Stimulated activated naive B cell treated with anti-CD40 and anti-IgM and Interleukin-4, amounts not matched to agents 10 μg/mL and 1 μg/mL and 100 μg/mL, for 72 hours (primary cell): ENCODE results near the gene TBXAS1.

Experiments used
- ATAC-seq, 2 donors: fragments of 150-1000 bp; cut with Tn5 transposase; replicated peaks; 2 replicates each; pipeline ENCODE4 v1.10.0; 2021; ENCODE audit warnings: moderate library complexity in 1 of 2
- DNase-seq: peaks from one replicate; pipeline ENCODE4 v3.0.0; 2021
- H3K27ac Mint-ChIP-seq: one replicate; pipeline ENCODE4 v1.8.0; 2022; ENCODE audit warnings: mild to moderate bottlenecking, mixed read lengths
- H3K27me3 Mint-ChIP-seq, 2 donors: one replicate each; pipeline ENCODE4 v1.8.0; 2022; ENCODE audit warnings: mixed read lengths in 2 of 2
- H3K36me3 Mint-ChIP-seq, 2 donors: one replicate each; pipeline ENCODE4 v1.8.0; 2022; ENCODE audit warnings: mixed read lengths in 2 of 2, mild to moderate bottlenecking in 1 of 2
- H3K4me1 Mint-ChIP-seq, 2 donors: one replicate each; pipeline ENCODE4 v1.8.0; 2022; ENCODE audit warnings: mixed read lengths in 2 of 2, mild to moderate bottlenecking in 1 of 2
- H3K4me3 Mint-ChIP-seq, 2 donors: one replicate each; pipeline ENCODE4 v1.8.0; 2022; ENCODE audit warnings: mild to moderate bottlenecking in 2 of 2, mixed read lengths in 2 of 2, moderate library complexity in 1 of 2
- H3K9me3 Mint-ChIP-seq, 2 donors: one replicate each; pipeline ENCODE4 v1.8.0; 2022; ENCODE audit warnings: mixed read lengths in 2 of 2, mild to moderate bottlenecking in 1 of 2

The TBXAS1 gene

GRCh38 chr7:139936760-139937310 is 107.8 kb downstream of the TBXAS1 start:
- Mint-ChIP-seq H3K4me1 (peaks cover 22 to 26% of the 10 kb centered on the region in 2 donors), H3K9me3 (no peaks in the 10 kb centered on the region), H3K27ac (peak overlapping the region; percentile 71), H3K4me3 (no peak overlapping the region), H3K36me3 (no peaks in the 10 kb centered on the region), H3K27me3 (peaks cover 0 to 3% of the 10 kb centered on the region in 2 donors)
- DNase-seq (no peak), ATAC-seq (peak; percentile 63 to 65)

GRCh38 chr7:139937715-139938114 is 108.7 kb downstream of the TBXAS1 start:
- peak overlapping the region; percentile 14 for H3K27ac Mint-ChIP-seq
- no peaks in the 10 kb centered on the region for H3K9me3 Mint-ChIP-seq
- no peaks in the 10 kb centered on the region for H3K36me3 Mint-ChIP-seq
- peak; percentile 40 to 64 for ATAC-seq
- H3K4me3 Mint-ChIP-seq, result peak overlapping the region; percentile 2 to 21
- peaks cover 0 to 3% of the 10 kb centered on the region in 2 donors for H3K27me3 Mint-ChIP-seq
- H3K4me1 Mint-ChIP-seq, result peaks cover 23 to 26% of the 10 kb centered on the region in 2 donors
- DNase-seq, result no peak

- peaks cover 8 to 12% of the 10 kb centered on the region in 2 donors for H3K36me3 Mint-ChIP-seq
- ATAC-seq (peak; percentile 31 to 38), DNase-seq (no peak)
- peaks cover 26 to 28% of the 10 kb centered on the region in 2 donors for H3K4me1 Mint-ChIP-seq
- no peak overlapping the region for H3K4me3 Mint-ChIP-seq
- peaks cover 0 to 9% of the 10 kb centered on the region in 2 donors for H3K27me3 Mint-ChIP-seq
- H3K9me3 Mint-ChIP-seq, result peaks cover 6 to 7% of the 10 kb centered on the region in 2 donors
- no peak overlapping the region for H3K27ac Mint-ChIP-seq
Measured at GRCh38 chr7:139940866-139941265, 111.8 kb downstream of the TBXAS1 start.

- DNase-seq (no peak), ATAC-seq (no peak)
- no peak overlapping the region for H3K4me3 Mint-ChIP-seq
- peaks cover 7 to 9% of the 10 kb centered on the region in 2 donors for H3K9me3 Mint-ChIP-seq
- H3K27me3 Mint-ChIP-seq, result peaks cover 0 to 9% of the 10 kb centered on the region in 2 donors
- H3K36me3 Mint-ChIP-seq, result peaks cover 9 to 12% of the 10 kb centered on the region in 2 donors
- peaks cover 28 to 29% of the 10 kb centered on the region in 2 donors for H3K4me1 Mint-ChIP-seq
- H3K27ac Mint-ChIP-seq, result no peak overlapping the region
Measured at GRCh38 chr7:139941421-139941820, 112.4 kb downstream of the TBXAS1 start.

GRCh38 chr7:139941866-139942265 is 112.8 kb downstream of the TBXAS1 start:
- DNase-seq, result no peak
- Mint-ChIP-seq H3K4me3 (no peak overlapping the region), H3K36me3 (peaks cover 13 to 15% of the 10 kb centered on the region in 2 donors), H3K27ac (no peak overlapping the region), H3K4me1 (peaks cover 27% of the 10 kb centered on the region in 2 donors), H3K9me3 (peaks cover 8 to 12% of the 10 kb centered on the region in 2 donors), H3K27me3 (peaks cover 0 to 9% of the 10 kb centered on the region in 2 donors)
- ATAC-seq, result no peak

GRCh38 chr7:139942636-139943035 is 113.6 kb downstream of the TBXAS1 start:
- DNase-seq (no peak), ATAC-seq (no peak)
- Mint-ChIP-seq H3K4me3 (no peak overlapping the region), H3K9me3 (peaks cover 11 to 15% of the 10 kb centered on the region in 2 donors), H3K4me1 (peaks cover 19 to 23% of the 10 kb centered on the region in 2 donors), H3K27me3 (peaks cover 0 to 9% of the 10 kb centered on the region in 2 donors), H3K36me3 (peaks cover 16 to 17% of the 10 kb centered on the region in 2 donors), H3K27ac (no peak overlapping the region)

- no peak overlapping the region for H3K27ac Mint-ChIP-seq
- H3K9me3 Mint-ChIP-seq, result peaks cover 11 to 15% of the 10 kb centered on the region in 2 donors
- H3K36me3 Mint-ChIP-seq, result peaks cover 16 to 17% of the 10 kb centered on the region in 2 donors
- H3K27me3 Mint-ChIP-seq, result peaks cover 0 to 9% of the 10 kb centered on the region in 2 donors
- H3K4me3 Mint-ChIP-seq, result no peak overlapping the region
- no peak for ATAC-seq
- H3K4me1 Mint-ChIP-seq, result peaks cover 12 to 17% of the 10 kb centered on the region in 2 donors
- no peak for DNase-seq
Measured at GRCh38 chr7:139943401-139943800, 114.3 kb downstream of the TBXAS1 start.

GRCh38 chr7:139944248-139944647 is 115.2 kb downstream of the TBXAS1 start:
- no peak overlapping the region for H3K27ac Mint-ChIP-seq
- no peak for DNase-seq

GRCh38 chr7:139946533-139946932 is 117.5 kb downstream of the TBXAS1 start:
- Mint-ChIP-seq H3K27ac (no peak overlapping the region), H3K36me3 (peaks cover 17% of the 10 kb centered on the region in 2 donors), H3K4me3 (no peak overlapping the region), H3K27me3 (peaks cover 0 to 6% of the 10 kb centered on the region in 2 donors), H3K4me1 (peaks cover 6 to 7% of the 10 kb centered on the region in 2 donors), H3K9me3 (peaks cover 11 to 15% of the 10 kb centered on the region in 2 donors)
- ATAC-seq (no peak), DNase-seq (no peak)

More at GRCh38 chr7:139944248-139944647, 115.2 kb downstream of the TBXAS1 start:
- Mint-ChIP-seq H3K36me3 (peaks cover 16 to 17% of the 10 kb centered on the region in 2 donors), H3K4me1 (peaks cover 6 to 14% of the 10 kb centered on the region in 2 donors), H3K4me3 (no peak overlapping the region), H3K27me3 (peaks cover 0 to 9% of the 10 kb centered on the region in 2 donors), H3K9me3 (peaks cover 11 to 15% of the 10 kb centered on the region in 2 donors)
- ATAC-seq, result no peak

- Mint-ChIP-seq H3K4me3 (no peak overlapping the region), H3K27ac (no peak overlapping the region), H3K4me1 (peaks cover 5 to 6% of the 10 kb centered on the region in 2 donors), H3K9me3 (peaks cover 11 to 15% of the 10 kb centered on the region in 2 donors), H3K27me3 (peaks cover 0 to 6% of the 10 kb centered on the region in 2 donors), H3K36me3 (peaks cover 17% of the 10 kb centered on the region in 2 donors)
- ATAC-seq (no peak), DNase-seq (no peak)
Measured at GRCh38 chr7:139947021-139947420, 118.0 kb downstream of the TBXAS1 start.

- H3K27ac Mint-ChIP-seq, result no peak overlapping the region
- ATAC-seq, result no peak
- peaks cover 11 to 15% of the 10 kb centered on the region in 2 donors for H3K9me3 Mint-ChIP-seq
- peaks cover 0 to 6% of the 10 kb centered on the region in 2 donors for H3K27me3 Mint-ChIP-seq
- H3K4me1 Mint-ChIP-seq, result peaks cover 5 to 6% of the 10 kb centered on the region in 2 donors
- H3K4me3 Mint-ChIP-seq, result no peak overlapping the region
- DNase-seq, result no peak
- peaks cover 17% of the 10 kb centered on the region in 2 donors for H3K36me3 Mint-ChIP-seq
Measured at GRCh38 chr7:139948167-139948566, 119.1 kb downstream of the TBXAS1 start.

- Mint-ChIP-seq H3K4me3 (no peak overlapping the region), H3K27me3 (peaks cover 0 to 6% of the 10 kb centered on the region in 2 donors), H3K27ac (no peak overlapping the region), H3K4me1 (peaks cover 2 to 6% of the 10 kb centered on the region in 2 donors), H3K9me3 (peaks cover 11 to 15% of the 10 kb centered on the region in 2 donors), H3K36me3 (peaks cover 17% of the 10 kb centered on the region in 2 donors)
- DNase-seq (no peak), ATAC-seq (no peak)
Measured at GRCh38 chr7:139948587-139949335, 119.7 kb downstream of the TBXAS1 start.

- no peak overlapping the region for H3K4me3 Mint-ChIP-seq
- H3K36me3 Mint-ChIP-seq, result peaks cover 15 to 17% of the 10 kb centered on the region in 2 donors
- H3K9me3 Mint-ChIP-seq, result peaks cover 11 to 15% of the 10 kb centered on the region in 2 donors
- ATAC-seq (no peak), DNase-seq (no peak)
- no peak overlapping the region for H3K27ac Mint-ChIP-seq
- peaks cover 0 to 6% of the 10 kb centered on the region in 2 donors for H3K27me3 Mint-ChIP-seq
- peaks cover 0 to 6% of the 10 kb centered on the region in 2 donors for H3K4me1 Mint-ChIP-seq
Measured at GRCh38 chr7:139949629-139950028, 120.6 kb downstream of the TBXAS1 start.

GRCh38 chr7:139950881-139951525 is 121.9 kb downstream of the TBXAS1 start:
- Mint-ChIP-seq H3K4me1 (peaks cover 0 to 6% of the 10 kb centered on the region in 2 donors), H3K9me3 (peaks cover 5 to 9% of the 10 kb centered on the region in 2 donors), H3K4me3 (no peak overlapping the region), H3K27ac (no peak overlapping the region), H3K27me3 (no peaks in the 10 kb centered on the region), H3K36me3 (peaks cover 5 to 9% of the 10 kb centered on the region in 2 donors)
- ATAC-seq (no peak), DNase-seq (no peak)
